A673 (cell line): Measurements from ENCODE around the gene CCBE1. TPM values are rescaled to one million over a fixed set of nuclear protein-coding genes. Genes with fewer than 3 reads are reported as not detected.

Experiments
- BruUV-seq: library from RNA; stranded (reverse); fragments of 400-500 nt; replicated peaks from 2 replicates; lab custom pipeline; 2021; lab: Mats Ljungman, UMichigan
- CTCF ChIA-PET: fragments of 300-600 bp; sonication (Branson Sonifier 250); formaldehyde crosslinking; loops from one replicate; lab custom pipeline; 2022; ENCODE audit warnings: antibody characterized with exemption; lab: Charles Lee
- POLR2A ChIA-PET: fragments of 300-600 bp; sonication (Branson Sonifier 250); formaldehyde crosslinking; loops from one replicate; lab custom pipeline; 2022; ENCODE audit warnings: antibody characterized with exemption; ENCODE audit not compliant: low non-redundant PET; lab: Charles Lee
- DNase-seq: peaks from one replicate; pipeline ENCODE4 v3.0.0-alpha.2; 2015; ENCODE audit warnings: low spot score
- H3K27ac ChIP-seq: fragments of 200-600 bp; sonication (generic); 2 replicates; pipeline ENCODE4 v1.5.1; 2016; ENCODE audit warnings: mixed run types, low read depth, mild to moderate bottlenecking, mixed read lengths, antibody characterized with exemption, low read length; ENCODE audit not compliant: poor library complexity, severe bottlenecking
- H3K27me3 ChIP-seq: fragments of 200-600 bp; sonication (generic); replicated peaks from 2 replicates; pipeline ENCODE4 v1.6.1; 2017; ENCODE audit warnings: mixed run types, low read depth, mild to moderate bottlenecking, mixed read lengths, antibody characterized with exemption, low read length; ENCODE audit not compliant: insufficient read depth, poor library complexity
- H3K36me3 ChIP-seq: fragments of 200-600 bp; sonication (generic); 2 replicates; pipeline ENCODE4 v1.6.1; 2016; ENCODE audit warnings: mixed run types, mild to moderate bottlenecking, mixed read lengths, antibody characterized with exemption, low read length; ENCODE audit not compliant: insufficient read depth, poor library complexity, severe bottlenecking
- H3K4me1 ChIP-seq: fragments of 200-600 bp; sonication (generic); 2 replicates; pipeline ENCODE4 v1.6.1; 2017; ENCODE audit warnings: mixed run types, mild to moderate bottlenecking, mixed read lengths, antibody characterized with exemption, low read length; ENCODE audit not compliant: insufficient read depth, poor library complexity, severe bottlenecking
- H3K4me3 ChIP-seq: fragments of 200-600 bp; sonication (generic); 2 replicates; pipeline ENCODE4 v1.5.1; 2016; ENCODE audit warnings: low read depth, mixed run types, mild to moderate bottlenecking, mixed read lengths, low read length; ENCODE audit not compliant: poor library complexity, severe bottlenecking
- H3K9me3 ChIP-seq: fragments of 200-600 bp; sonication (generic); 2 replicates; pipeline ENCODE4 v1.6.1; 2016; ENCODE audit warnings: mixed run types, low read depth, mild to moderate bottlenecking, mixed read lengths, antibody characterized with exemption, low read length; ENCODE audit not compliant: poor library complexity, severe bottlenecking
- EZH2 ChIP-seq: fragments of 200-600 bp; sonication (generic); IDR thresholded peaks from 2 replicates; pipeline ENCODE4 v1.6.1; 2017; ENCODE audit warnings: borderline replicate concordance, low read depth, mild to moderate bottlenecking, mixed read lengths, antibody characterized with exemption, low read length; ENCODE audit not compliant: poor library complexity, severe bottlenecking
- intact Hi-C: fragments of 100-400 bp; cut with micrococcal nuclease; formaldehyde crosslinking; loops from one replicate; pipeline ENCODE4 v1.10.0; 2022; ENCODE audit not compliant: unreplicated experiment
- total RNA-seq: library from RNA; stranded (reverse); gene quantifications from 2 replicates; pipeline ENCODE4 v1.2.3, GENCODE V29; 2021
- TF ChIP-seq, protein P1 (sequence below): fragments of 300-800, 200-600 bp; sonication (generic); conservative IDR thresholded peaks from 2 replicates; pipeline ENCODE4 v1.5.1; 2017; ENCODE audit warnings: low read depth, mild to moderate bottlenecking, antibody characterized with exemption, low read length, moderate library complexity, mixed read lengths

Gene CCBE1
- total RNA-seq, 1 experiment from 2014 or later, result not detected

DNA sequence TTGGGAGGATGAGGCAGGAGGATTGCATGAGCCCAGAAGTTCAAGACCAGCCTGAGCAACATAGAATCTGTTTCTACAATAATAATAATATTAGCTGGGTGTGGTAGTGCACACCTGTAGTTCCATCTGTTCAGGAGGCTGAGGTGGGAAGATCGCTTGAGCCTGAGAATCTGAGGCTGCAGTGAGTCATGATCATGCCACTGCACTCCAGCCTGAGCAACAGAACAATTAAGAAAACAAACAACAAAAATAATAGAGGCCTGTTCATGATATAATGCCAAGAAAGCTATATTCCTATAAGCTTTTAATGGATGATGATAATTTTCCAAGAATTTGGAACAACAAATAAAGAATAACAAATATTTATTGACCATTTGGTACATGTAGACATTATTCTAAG is 6.9 kb upstream of the CCBE1 start:
- POLR2A ChIA-PET, result no interaction called here

DNA sequence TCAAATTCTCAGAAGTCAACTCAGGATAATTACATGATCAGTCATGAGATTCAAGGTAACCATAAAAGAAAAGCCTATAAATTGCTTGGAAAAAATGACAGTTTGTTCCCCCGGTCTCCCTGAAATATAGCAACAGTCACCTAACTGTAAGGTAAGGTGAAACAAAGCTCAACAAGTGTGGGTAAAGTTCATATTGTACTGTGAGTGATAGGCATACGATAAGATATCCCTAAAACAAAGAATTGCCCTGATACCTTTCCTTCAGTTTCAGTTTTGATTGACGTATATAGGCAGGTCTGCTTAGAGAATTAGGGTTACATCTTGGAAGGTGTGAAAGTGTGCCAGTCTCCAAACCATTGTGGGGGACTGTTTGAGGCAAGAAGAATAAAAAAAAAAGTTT is 4.0 kb upstream of the CCBE1 start:
- Histone ChIP-seq H3K27ac (no peak overlapping the region), H3K4me1 (peaks cover 4% of the 10 kb centered on the region), H3K27me3 (peaks cover 21% of the 10 kb centered on the region), H3K4me3 (no peak overlapping the region), H3K9me3 (no peaks in the 10 kb centered on the region), H3K36me3 (no peaks in the 10 kb centered on the region)
- TF ChIP-seq, protein P1, sequence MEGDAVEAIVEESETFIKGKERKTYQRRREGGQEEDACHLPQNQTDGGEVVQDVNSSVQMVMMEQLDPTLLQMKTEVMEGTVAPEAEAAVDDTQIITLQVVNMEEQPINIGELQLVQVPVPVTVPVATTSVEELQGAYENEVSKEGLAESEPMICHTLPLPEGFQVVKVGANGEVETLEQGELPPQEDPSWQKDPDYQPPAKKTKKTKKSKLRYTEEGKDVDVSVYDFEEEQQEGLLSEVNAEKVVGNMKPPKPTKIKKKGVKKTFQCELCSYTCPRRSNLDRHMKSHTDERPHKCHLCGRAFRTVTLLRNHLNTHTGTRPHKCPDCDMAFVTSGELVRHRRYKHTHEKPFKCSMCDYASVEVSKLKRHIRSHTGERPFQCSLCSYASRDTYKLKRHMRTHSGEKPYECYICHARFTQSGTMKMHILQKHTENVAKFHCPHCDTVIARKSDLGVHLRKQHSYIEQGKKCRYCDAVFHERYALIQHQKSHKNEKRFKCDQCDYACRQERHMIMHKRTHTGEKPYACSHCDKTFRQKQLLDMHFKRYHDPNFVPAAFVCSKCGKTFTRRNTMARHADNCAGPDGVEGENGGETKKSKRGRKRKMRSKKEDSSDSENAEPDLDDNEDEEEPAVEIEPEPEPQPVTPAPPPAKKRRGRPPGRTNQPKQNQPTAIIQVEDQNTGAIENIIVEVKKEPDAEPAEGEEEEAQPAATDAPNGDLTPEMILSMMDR, result no peak
- TF ChIP-seq EZH2, result no peak
- no peak for DNase-seq
- CTCF ChIA-PET, result no interaction called here
- POLR2A ChIA-PET, result no interaction called here
- intact Hi-C loops, result no loop called here
- no TSS peak for BruUV-seq

More for the DNA sequence above, 6.9 kb upstream of the CCBE1 start:
- DNase-seq, result no peak
- H3K27me3 ChIP-seq, result no peaks in the 10 kb centered on the region
- intact Hi-C loops, result no loop called here
- CTCF ChIA-PET, result no interaction called here
- no TSS peak for BruUV-seq
- H3K9me3 ChIP-seq, result no peaks in the 10 kb centered on the region
- H3K27ac ChIP-seq, result no peak overlapping the region
- no peaks in the 10 kb centered on the region for H3K36me3 ChIP-seq
- TF ChIP-seq, protein P1, result no peak
- TF ChIP-seq EZH2, result no peak
- no peaks in the 10 kb centered on the region for H3K4me1 ChIP-seq
- no peak overlapping the region for H3K4me3 ChIP-seq

DNA sequence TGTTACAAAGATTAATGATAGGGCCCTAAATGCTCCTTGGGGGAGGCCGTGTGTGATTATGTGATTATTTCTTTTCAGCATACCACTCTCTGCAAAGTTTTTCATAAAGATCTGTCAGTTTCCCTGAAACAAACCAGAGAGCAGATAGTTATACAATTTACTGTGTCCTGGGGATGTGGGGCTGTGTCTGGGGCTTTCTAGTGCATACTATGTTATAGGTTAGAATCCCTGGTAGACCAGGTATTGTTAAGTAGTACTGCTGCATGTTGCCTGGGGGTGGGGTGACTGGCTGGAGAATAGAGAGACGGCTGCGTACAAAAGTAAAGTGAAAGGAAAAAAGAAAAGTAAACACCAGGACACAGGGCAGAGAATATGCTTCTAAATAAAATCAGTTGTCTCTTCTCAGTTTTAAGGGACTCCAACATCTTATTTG is 3.3 kb upstream of the CCBE1 start:
- intact Hi-C loops, result no loop called here
- no peak overlapping the region for H3K4me3 ChIP-seq
- no peak overlapping the region for H3K27ac ChIP-seq
- no TSS peak for BruUV-seq
- peaks cover 6% of the 10 kb centered on the region for H3K4me1 ChIP-seq
- no peak for DNase-seq
- no peaks in the 10 kb centered on the region for H3K36me3 ChIP-seq
- ChIA-PET CTCF (no interaction called here), POLR2A (no interaction called here)
- peaks cover 29% of the 10 kb centered on the region for H3K27me3 ChIP-seq
- TF ChIP-seq EZH2, result no peak
- TF ChIP-seq, protein P1, result no peak
- no peaks in the 10 kb centered on the region for H3K9me3 ChIP-seq
